Activated naive CD8-positive, alpha-beta T cell treated with anti-CD3 and anti-CD28 coated beads for 36 hours (primary cell): ENCODE results near the gene SPEF1. TPM values are rescaled to one million over a fixed set of nuclear protein-coding genes. Genes with fewer than 3 reads are reported as not detected.

Experiments
- DNase-seq: peaks from one replicate; pipeline ENCODE4 v3.0.0; 2021
- H3K27ac Mint-ChIP-seq: one replicate; pipeline ENCODE4 v1.8.0; 2022; ENCODE audit warnings: mild to moderate bottlenecking, moderate library complexity, mixed read lengths
- H3K27me3 Mint-ChIP-seq: one replicate; pipeline ENCODE4 v1.8.0; 2022; ENCODE audit warnings: mild to moderate bottlenecking, mixed read lengths
- H3K36me3 Mint-ChIP-seq: one replicate; pipeline ENCODE4 v1.8.0; 2021; ENCODE audit warnings: mild to moderate bottlenecking, mixed read lengths
- H3K4me1 Mint-ChIP-seq: one replicate; pipeline ENCODE4 v1.8.0; 2021; ENCODE audit warnings: mixed read lengths
- H3K4me3 Mint-ChIP-seq: one replicate; pipeline ENCODE4 v1.8.0; 2022; ENCODE audit warnings: mild to moderate bottlenecking, moderate library complexity, mixed read lengths
- H3K9me3 Mint-ChIP-seq: one replicate; pipeline ENCODE4 v1.8.0; 2022; ENCODE audit warnings: mixed read lengths
- total RNA-seq, 2 experiments: library from RNA; stranded (reverse); gene quantifications; one replicate each; pipeline ENCODE4 v1.2.3, GENCODE V29; 2021

SPEF1 gene
- total RNA-seq, 2 experiments from 2014 or later, result 0.12 to 0.23 TPM

GRCh38 chr20:3767427-3768341 is 13.6 kb downstream of the SPEF1 start, which contains the start of gene ADISSP:
TSS of gene ADISSP (minus strand) at chr20:3767753. CDS start at chr20:3760100, 7,653 bp downstream.
- no peaks in the 10 kb centered on the region for H3K27me3 Mint-ChIP-seq
- H3K4me1 Mint-ChIP-seq, result peaks cover 24% of the 10 kb centered on the region
- peak within 1 kb of the TSS; percentile 89 for H3K4me3 Mint-ChIP-seq
- peak; percentile 99 for DNase-seq
- H3K27ac Mint-ChIP-seq, result peak within 1 kb of the TSS; percentile 93
- peaks cover 7% of the 10 kb centered on the region for H3K36me3 Mint-ChIP-seq
- no peaks in the 10 kb centered on the region for H3K9me3 Mint-ChIP-seq

- Mint-ChIP-seq H3K9me3 (no peaks in the 10 kb centered on the region), H3K27ac (peak overlapping the region; percentile 69)
Observed at GRCh38 chr20:3767110-3767426, 14.2 kb downstream of the SPEF1 start.

GRCh38 chr20:3766422-3767109 is 14.7 kb downstream of the SPEF1 start:
- H3K4me1 Mint-ChIP-seq, result peaks cover 24% of the 10 kb centered on the region
- peaks cover 11% of the 10 kb centered on the region for H3K36me3 Mint-ChIP-seq
- H3K27me3 Mint-ChIP-seq, result no peaks in the 10 kb centered on the region
- peak overlapping the region; percentile 88 for H3K4me3 Mint-ChIP-seq
- H3K27ac Mint-ChIP-seq, result peak overlapping the region; percentile 69
- H3K9me3 Mint-ChIP-seq, result no peaks in the 10 kb centered on the region
- no peak for DNase-seq

More at GRCh38 chr20:3767110-3767426, 14.2 kb downstream of the SPEF1 start:
- peaks cover 7% of the 10 kb centered on the region for H3K36me3 Mint-ChIP-seq
- H3K4me3 Mint-ChIP-seq, result peak overlapping the region; percentile 88
- H3K27me3 Mint-ChIP-seq, result no peaks in the 10 kb centered on the region
- H3K4me1 Mint-ChIP-seq, result peaks cover 24% of the 10 kb centered on the region
- DNase-seq, result no peak

- Mint-ChIP-seq H3K4me3 (peak overlapping the region; percentile 10), H3K27me3 (no peaks in the 10 kb centered on the region), H3K4me1 (peaks cover 28% of the 10 kb centered on the region), H3K36me3 (peaks cover 11% of the 10 kb centered on the region), H3K9me3 (no peaks in the 10 kb centered on the region), H3K27ac (no peak overlapping the region)
- no peak for DNase-seq
Observed at GRCh38 chr20:3765171-3765882, 15.9 kb downstream of the SPEF1 start.

- H3K27me3 Mint-ChIP-seq, result no peaks in the 10 kb centered on the region
- peaks cover 28% of the 10 kb centered on the region for H3K4me1 Mint-ChIP-seq
- no peak for DNase-seq
- H3K4me3 Mint-ChIP-seq, result no peak overlapping the region
- H3K36me3 Mint-ChIP-seq, result peaks cover 11% of the 10 kb centered on the region
- no peak overlapping the region for H3K27ac Mint-ChIP-seq
- H3K9me3 Mint-ChIP-seq, result no peaks in the 10 kb centered on the region
Observed at GRCh38 chr20:3764659-3765058, 16.6 kb downstream of the SPEF1 start.

GRCh38 chr20:3763671-3764601 is 17.3 kb downstream of the SPEF1 start:
- Mint-ChIP-seq H3K27ac (no peak overlapping the region), H3K9me3 (no peaks in the 10 kb centered on the region), H3K4me3 (no peak overlapping the region), H3K27me3 (no peaks in the 10 kb centered on the region), H3K36me3 (peaks cover 11% of the 10 kb centered on the region), H3K4me1 (peaks cover 25% of the 10 kb centered on the region)
- no peak for DNase-seq

- Mint-ChIP-seq H3K27me3 (no peaks in the 10 kb centered on the region), H3K4me3 (no peak overlapping the region), H3K36me3 (peaks cover 7% of the 10 kb centered on the region), H3K9me3 (no peaks in the 10 kb centered on the region), H3K4me1 (peaks cover 10% of the 10 kb centered on the region), H3K27ac (no peak overlapping the region)
- DNase-seq, result no peak
Observed at GRCh38 chr20:3760655-3761348, 20.4 kb downstream of the SPEF1 start.

- H3K27ac Mint-ChIP-seq, result no peak overlapping the region
- no peaks in the 10 kb centered on the region for H3K9me3 Mint-ChIP-seq
- H3K4me3 Mint-ChIP-seq, result no peak overlapping the region
- H3K4me1 Mint-ChIP-seq, result peaks cover 4% of the 10 kb centered on the region
- no peaks in the 10 kb centered on the region for H3K27me3 Mint-ChIP-seq
- peaks cover 7% of the 10 kb centered on the region for H3K36me3 Mint-ChIP-seq
- DNase-seq, result no peak
Observed at GRCh38 chr20:3759884-3760283, 21.4 kb downstream of the SPEF1 start.

GRCh38 chr20:3759316-3759823 is 21.9 kb downstream of the SPEF1 start:
- DNase-seq, result no peak
- Mint-ChIP-seq H3K36me3 (peaks cover 7% of the 10 kb centered on the region), H3K27me3 (no peaks in the 10 kb centered on the region), H3K4me3 (no peak overlapping the region), H3K9me3 (no peaks in the 10 kb centered on the region), H3K4me1 (peaks cover 4% of the 10 kb centered on the region), H3K27ac (no peak overlapping the region)

- peaks cover 7% of the 10 kb centered on the region for H3K36me3 Mint-ChIP-seq
Observed at GRCh38 chr20:3758566-3758965, 22.7 kb downstream of the SPEF1 start.

GRCh38 chr20:3757268-3757667 is 24.0 kb downstream of the SPEF1 start:
- peaks cover 9% of the 10 kb centered on the region for H3K4me1 Mint-ChIP-seq
- H3K27ac Mint-ChIP-seq, result no peak overlapping the region
- no peak overlapping the region for H3K4me3 Mint-ChIP-seq
- DNase-seq, result no peak
- no peaks in the 10 kb centered on the region for H3K27me3 Mint-ChIP-seq
- H3K9me3 Mint-ChIP-seq, result no peaks in the 10 kb centered on the region
- peaks cover 6% of the 10 kb centered on the region for H3K36me3 Mint-ChIP-seq

More at GRCh38 chr20:3758566-3758965, 22.7 kb downstream of the SPEF1 start:
- Mint-ChIP-seq H3K27me3 (no peaks in the 10 kb centered on the region), H3K4me1 (peaks cover 4% of the 10 kb centered on the region), H3K27ac (no peak overlapping the region), H3K4me3 (no peak overlapping the region), H3K9me3 (no peaks in the 10 kb centered on the region)
- no peak for DNase-seq

GRCh38 chr20:3755814-3756480 is 25.3 kb downstream of the SPEF1 start:
- Mint-ChIP-seq H3K27me3 (no peaks in the 10 kb centered on the region), H3K9me3 (no peaks in the 10 kb centered on the region), H3K4me1 (peaks cover 8% of the 10 kb centered on the region), H3K36me3 (peaks cover 2% of the 10 kb centered on the region), H3K27ac (no peak overlapping the region), H3K4me3 (no peak overlapping the region)
- DNase-seq, result no peak

GRCh38 chr20:3755269-3755668 is 26.0 kb downstream of the SPEF1 start:
- H3K27ac Mint-ChIP-seq, result no peak overlapping the region
- peaks cover 7% of the 10 kb centered on the region for H3K4me1 Mint-ChIP-seq
- H3K4me3 Mint-ChIP-seq, result no peak overlapping the region
- no peaks in the 10 kb centered on the region for H3K27me3 Mint-ChIP-seq
- no peaks in the 10 kb centered on the region for H3K9me3 Mint-ChIP-seq
- DNase-seq, result no peak
- peaks cover 4% of the 10 kb centered on the region for H3K36me3 Mint-ChIP-seq
